Nephron progenitor cell (in vitro differentiated cells): Measurements from ENCODE around the gene CCDC85A.

Source experiments
- DNase-seq: peaks from one replicate; pipeline ENCODE4 v3.0.0; 2021
- H3K27ac Mint-ChIP-seq: 2 replicates; pipeline ENCODE4 v1.8.0; 2021; ENCODE audit warnings: mild to moderate bottlenecking, moderate library complexity, mixed read lengths
- H3K27me3 Mint-ChIP-seq: 2 replicates; pipeline ENCODE4 v1.8.0; 2021; ENCODE audit warnings: mild to moderate bottlenecking, low read depth, mixed read lengths; ENCODE audit not compliant: poor library complexity
- H3K36me3 Mint-ChIP-seq: 2 replicates; pipeline ENCODE4 v1.8.0; 2021; ENCODE audit warnings: low read depth, mixed read lengths
- H3K4me1 Mint-ChIP-seq: 2 replicates; pipeline ENCODE4 v1.8.0; 2021; ENCODE audit warnings: mixed read lengths
- H3K4me3 Mint-ChIP-seq: 2 replicates; pipeline ENCODE4 v1.8.0; 2021; ENCODE audit warnings: mild to moderate bottlenecking, moderate library complexity, mixed read lengths
- H3K9me3 Mint-ChIP-seq: 2 replicates; pipeline ENCODE4 v1.8.0; 2021; ENCODE audit warnings: mild to moderate bottlenecking, moderate library complexity, mixed read lengths
- TF ChIP-seq, protein P1 (sequence below): fragments of 200-600 bp; sonication (generic); IDR thresholded peaks from 2 replicates; pipeline ENCODE4 v1.5.0; 2021; ENCODE audit warnings: antibody characterized with exemption

The CCDC85A gene

DNA sequence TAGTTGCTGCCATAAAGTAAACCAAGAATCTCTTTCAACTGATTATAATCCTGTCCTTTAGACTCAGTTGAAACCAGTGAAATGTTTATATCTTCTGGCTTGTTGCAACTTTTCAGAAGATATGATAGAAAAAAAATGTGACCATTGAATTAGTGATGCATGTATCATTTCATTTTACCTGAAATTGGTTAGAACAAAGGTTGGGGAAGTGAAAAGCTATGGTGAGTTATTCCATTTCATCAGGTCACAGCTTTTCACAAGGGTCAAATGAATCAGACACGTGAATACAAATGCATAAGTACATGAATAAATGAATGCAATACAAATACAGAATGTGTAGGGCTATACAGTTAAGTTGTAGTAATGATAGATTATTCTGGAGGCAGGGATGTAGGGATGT is 15.1 kb downstream of the CCDC85A start:
- H3K9me3 Mint-ChIP-seq: no peaks in the 10 kb centered on the region
- H3K27ac Mint-ChIP-seq: no peak overlapping the region
- H3K4me1 Mint-ChIP-seq: peaks cover 11% of the 10 kb centered on the region
- no peak for DNase-seq
- no peak overlapping the region for H3K4me3 Mint-ChIP-seq
- no peaks in the 10 kb centered on the region for H3K36me3 Mint-ChIP-seq
- TF ChIP-seq, protein P1, sequence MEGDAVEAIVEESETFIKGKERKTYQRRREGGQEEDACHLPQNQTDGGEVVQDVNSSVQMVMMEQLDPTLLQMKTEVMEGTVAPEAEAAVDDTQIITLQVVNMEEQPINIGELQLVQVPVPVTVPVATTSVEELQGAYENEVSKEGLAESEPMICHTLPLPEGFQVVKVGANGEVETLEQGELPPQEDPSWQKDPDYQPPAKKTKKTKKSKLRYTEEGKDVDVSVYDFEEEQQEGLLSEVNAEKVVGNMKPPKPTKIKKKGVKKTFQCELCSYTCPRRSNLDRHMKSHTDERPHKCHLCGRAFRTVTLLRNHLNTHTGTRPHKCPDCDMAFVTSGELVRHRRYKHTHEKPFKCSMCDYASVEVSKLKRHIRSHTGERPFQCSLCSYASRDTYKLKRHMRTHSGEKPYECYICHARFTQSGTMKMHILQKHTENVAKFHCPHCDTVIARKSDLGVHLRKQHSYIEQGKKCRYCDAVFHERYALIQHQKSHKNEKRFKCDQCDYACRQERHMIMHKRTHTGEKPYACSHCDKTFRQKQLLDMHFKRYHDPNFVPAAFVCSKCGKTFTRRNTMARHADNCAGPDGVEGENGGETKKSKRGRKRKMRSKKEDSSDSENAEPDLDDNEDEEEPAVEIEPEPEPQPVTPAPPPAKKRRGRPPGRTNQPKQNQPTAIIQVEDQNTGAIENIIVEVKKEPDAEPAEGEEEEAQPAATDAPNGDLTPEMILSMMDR: no peak
- no peaks in the 10 kb centered on the region for H3K27me3 Mint-ChIP-seq

DNA sequence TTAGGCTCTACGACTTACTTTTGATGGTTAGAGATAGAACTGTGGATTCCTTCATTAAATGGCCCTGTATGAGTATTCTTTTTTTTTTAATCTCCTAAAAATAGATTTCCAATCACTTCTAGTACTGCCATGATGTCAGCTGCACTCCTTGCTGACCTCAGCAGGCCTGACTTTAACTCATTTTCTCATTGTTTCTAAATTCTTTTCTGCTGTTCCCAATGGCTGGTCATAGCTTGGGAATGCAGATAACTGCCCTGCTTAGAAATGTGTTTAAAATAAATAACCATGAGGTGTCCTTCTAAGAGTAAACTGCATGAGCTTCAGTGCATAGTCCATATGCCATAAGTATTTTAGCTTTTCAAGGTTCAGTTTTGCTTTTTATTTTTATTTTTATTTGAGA is 15.7 kb downstream of the CCDC85A start:
- Mint-ChIP-seq H3K27me3 (no peaks in the 10 kb centered on the region), H3K4me1 (peaks cover 11% of the 10 kb centered on the region)

DNA sequence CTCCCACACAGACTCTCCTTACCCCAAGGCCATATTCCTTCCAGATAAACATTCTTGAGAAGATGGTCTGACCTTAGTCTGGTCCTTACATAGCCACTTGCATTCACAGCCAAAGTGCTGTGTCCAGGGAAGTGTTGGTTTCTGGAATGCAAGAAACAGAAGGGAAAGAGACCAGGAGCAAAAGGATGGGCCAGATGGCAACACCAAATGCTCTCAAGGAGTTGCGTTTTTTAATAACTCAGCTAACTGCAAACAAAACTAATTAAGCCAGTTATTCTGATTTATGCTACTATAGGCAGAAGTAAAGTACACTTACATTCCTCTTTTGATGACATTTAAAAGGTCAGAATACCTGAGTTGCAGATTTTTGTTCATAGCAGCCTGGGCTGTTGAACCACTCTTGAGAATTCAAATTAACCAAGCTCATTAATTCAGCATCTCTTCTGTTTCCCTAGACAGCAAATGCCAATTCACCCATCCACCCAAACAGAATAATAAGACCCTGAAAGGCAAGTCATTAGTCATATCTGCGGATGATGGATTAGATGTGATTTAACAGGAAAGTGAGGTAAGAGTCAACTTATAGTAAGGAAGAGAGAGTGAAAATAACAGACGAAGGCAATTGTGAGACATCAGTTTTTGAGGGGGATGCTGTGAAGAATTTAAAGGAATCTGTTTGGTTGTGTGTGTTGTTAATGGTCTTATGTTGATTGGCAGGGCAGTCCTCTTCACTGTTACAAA is 18.8 kb downstream of the CCDC85A start:
- Mint-ChIP-seq H3K4me3 (no peak overlapping the region), H3K27ac (no peak overlapping the region), H3K36me3 (no peaks in the 10 kb centered on the region), H3K9me3 (peaks cover 4% of the 10 kb centered on the region), H3K27me3 (no peaks in the 10 kb centered on the region), H3K4me1 (peaks cover 11% of the 10 kb centered on the region)
- no peak for DNase-seq
- TF ChIP-seq, protein P1: no peak

More for the DNA sequence above, 15.7 kb downstream of the CCDC85A start:
- Mint-ChIP-seq H3K4me3 (no peak overlapping the region), H3K36me3 (no peaks in the 10 kb centered on the region), H3K9me3 (no peaks in the 10 kb centered on the region), H3K27ac (no peak overlapping the region)
- TF ChIP-seq, protein P1: no peak
- DNase-seq: no peak

DNA sequence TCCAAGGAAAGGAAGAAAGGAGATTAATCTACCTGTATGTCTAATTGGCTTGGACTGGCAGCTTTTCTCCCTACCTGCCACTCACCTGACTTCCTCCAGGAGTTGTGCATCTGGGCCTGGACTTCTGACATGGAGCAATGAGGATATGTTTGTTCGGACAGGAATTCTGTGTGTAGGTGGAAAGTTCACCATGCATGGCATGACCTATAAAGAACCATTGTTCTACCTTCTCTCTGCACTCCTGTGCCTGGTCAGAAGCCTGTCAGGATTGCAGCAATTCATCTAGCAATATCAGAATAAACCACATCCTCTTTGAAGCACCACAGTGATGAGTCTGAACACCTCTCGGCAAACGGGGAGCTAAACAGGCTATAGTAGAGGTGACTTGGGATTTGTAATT is 20.8 kb downstream of the CCDC85A start:
- TF ChIP-seq, protein P1: no peak
- H3K27ac Mint-ChIP-seq: no peak overlapping the region
- H3K4me3 Mint-ChIP-seq: no peak overlapping the region

GRCh38 chr2:56206250-56206649 is 22.5 kb downstream of the CCDC85A start:
- Mint-ChIP-seq H3K4me3 (no peak overlapping the region), H3K4me1 (peaks cover 8% of the 10 kb centered on the region), H3K36me3 (no peaks in the 10 kb centered on the region), H3K9me3 (peaks cover 4% of the 10 kb centered on the region), H3K27me3 (peaks cover 3% of the 10 kb centered on the region), H3K27ac (no peak overlapping the region)
- DNase-seq: no peak
- TF ChIP-seq, protein P1: no peak

More for the DNA sequence above, 20.8 kb downstream of the CCDC85A start:
- Mint-ChIP-seq H3K27me3 (no peaks in the 10 kb centered on the region), H3K4me1 (peaks cover 11% of the 10 kb centered on the region), H3K36me3 (no peaks in the 10 kb centered on the region), H3K9me3 (peaks cover 4% of the 10 kb centered on the region)
- DNase-seq: no peak

DNA sequence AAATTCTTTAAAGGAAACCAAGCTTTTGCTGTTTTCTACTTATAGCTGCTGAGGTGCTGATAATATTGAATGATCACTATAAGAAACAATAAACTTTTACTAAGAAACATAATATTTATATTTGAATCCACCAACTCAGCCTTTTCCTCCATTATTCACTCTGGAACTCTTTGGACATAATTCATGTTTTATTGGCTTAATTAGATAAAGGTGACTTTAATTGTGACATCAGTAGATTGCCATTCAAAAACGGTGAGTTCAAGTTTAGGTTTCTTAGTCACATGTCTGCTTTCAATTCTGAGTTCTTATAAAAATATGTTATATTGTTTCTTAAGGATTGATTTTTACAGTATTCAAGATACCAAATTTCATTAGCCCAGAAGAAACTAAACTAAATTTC is 24.0 kb downstream of the CCDC85A start:
- H3K36me3 Mint-ChIP-seq: no peaks in the 10 kb centered on the region
- peaks cover 3% of the 10 kb centered on the region for H3K27me3 Mint-ChIP-seq

More for the DNA sequence above, 24.0 kb downstream of the CCDC85A start:
- TF ChIP-seq, protein P1: no peak
- Mint-ChIP-seq H3K9me3 (peaks cover 4% of the 10 kb centered on the region), H3K27ac (peak overlapping the region; percentile 68), H3K4me3 (no peak overlapping the region), H3K4me1 (no peaks in the 10 kb centered on the region)
- DNase-seq: no peak
